ENCODE measurements around the gene ESRP2.

The ESRP2 gene

GRCh38 chr16:68237243-68238028 lies 1.5 kb upstream of the ESRP2 start:
- peak; percentile 93 for DNase-seq (ENCODE audit: low read depth)

- no peak for DNase-seq (ENCODE audit: low read depth)
Measured at GRCh38 chr16:68236826-68237242, 907 bp upstream of the ESRP2 start.

- no peak for DNase-seq (ENCODE audit: low read depth)
Measured at GRCh38 chr16:68236137-68236825, 354 bp upstream of the ESRP2 start.

GRCh38 chr16:68235108-68235886 lies 630 bp downstream of the ESRP2 start:
- no peak for DNase-seq (ENCODE audit: low read depth)

GRCh38 chr16:68234188-68235107 lies 1.5 kb downstream of the ESRP2 start:
- DNase-seq (ENCODE audit: low read depth): no peak

GRCh38 chr16:68233835-68234187 lies 2.1 kb downstream of the ESRP2 start:
- no peak for DNase-seq (ENCODE audit: low read depth)

GRCh38 chr16:68233085-68233834 lies 2.7 kb downstream of the ESRP2 start:
- DNase-seq (ENCODE audit: low read depth): no peak

GRCh38 chr16:68232335-68232734 lies 3.6 kb downstream of the ESRP2 start:
- no peak for DNase-seq (ENCODE audit: low read depth)

GRCh38 chr16:68231384-68232136 lies 4.4 kb downstream of the ESRP2 start:
- DNase-seq (ENCODE audit: low read depth): no peak

- DNase-seq (ENCODE audit: low read depth): no peak
Measured at GRCh38 chr16:68230956-68231355, 5.0 kb downstream of the ESRP2 start.

GRCh38 chr16:68230176-68230571 lies 5.8 kb downstream of the ESRP2 start:
- DNase-seq (ENCODE audit: low read depth): no peak

GRCh38 chr16:68229431-68230175 lies 6.3 kb downstream of the ESRP2 start:
- peak; percentile 51 for DNase-seq (ENCODE audit: low read depth)

- no peak for DNase-seq (ENCODE audit: low read depth)
Measured at GRCh38 chr16:68228652-68229051, 7.3 kb downstream of the ESRP2 start.

- no peak for DNase-seq (ENCODE audit: low read depth)
Measured at GRCh38 chr16:68227850-68228553, 7.9 kb downstream of the ESRP2 start.

- no peak for DNase-seq (ENCODE audit: low read depth)
Measured at GRCh38 chr16:68227183-68227793, 8.6 kb downstream of the ESRP2 start.

GRCh38 chr16:68226116-68226515 lies 9.8 kb downstream of the ESRP2 start:
- DNase-seq (ENCODE audit: low read depth): no peak

GRCh38 chr16:68223072-68223471 lies 12.9 kb downstream of the ESRP2 start:
- no peak for DNase-seq (ENCODE audit: low read depth)

GRCh38 chr16:68219725-68220351 lies 16.1 kb downstream of the ESRP2 start:
- no peak for DNase-seq (ENCODE audit: low read depth)
